Thoracic aorta endothelial cell (primary cell): ENCODE measurements around the gene PLSCR3. TPM values are rescaled to one million over a fixed set of nuclear protein-coding genes. Genes with fewer than 3 reads are reported as not detected.

Source experiments
- total RNA-seq: library from RNA; depleted of rRNA; stranded (reverse); fragments of >200 nt; gene quantifications from 2 replicates; pipeline ENCODE4 v1.2.3, GENCODE V29; 2012

PLSCR3 gene
- 19.5 and 22.2 TPM in 2 replicates for total RNA-seq

GRCh38 chr17:7394452-7395191, at the start of gene PLSCR3:
Gene PLSCR3, minus strand, starts transcription at chr17:7394525. Its CDS starts 415 bp downstream, at chr17:7394110.

GRCh38 chr17:7439462-7440112, 45.3 kb upstream of the PLSCR3 start, which contains the start of gene FGF11:
Gene FGF11, plus strand, starts transcription at chr17:7439512. Its CDS starts 109 bp downstream, at chr17:7439621.

GRCh38 chr17:7428557-7428956, 34.2 kb upstream of the PLSCR3 start, which contains the start of gene SPEM3:
Gene SPEM3, plus strand, starts transcription at chr17:7428857. Its CDS starts 46 bp downstream, at chr17:7428903.

GRCh38 chr17:7425316-7425715, 31.0 kb upstream of the PLSCR3 start, which contains the start of gene SPEM2:
Gene SPEM2, plus strand, starts transcription at chr17:7425616. Its CDS starts 73 bp downstream, at chr17:7425689.

GRCh38 chr17:7419819-7420610, 25.7 kb upstream of the PLSCR3 start, which contains the start of gene SPEM1:
Gene SPEM1, plus strand, starts transcription at chr17:7420324. Its CDS starts 61 bp downstream, at chr17:7420385.

GRCh38 chr17:7407485-7408251, 13.3 kb upstream of the PLSCR3 start, which contains the start of gene NLGN2:
Gene NLGN2, plus strand, starts transcription at chr17:7407845. Its CDS starts 411 bp downstream, at chr17:7408256.

GRCh38 chr17:7403977-7404736, 9.8 kb upstream of the PLSCR3 start, which contains the start of gene TMEM256:
Gene TMEM256, minus strand, starts transcription at chr17:7404097. Its CDS starts 13 bp downstream, at chr17:7404084.

GRCh38 chr17:7380855-7381683, 13.3 kb downstream of the PLSCR3 start, which contains the start of gene TNK1:
Gene TNK1, plus strand, starts transcription at chr17:7381089. Its CDS starts 1,838 bp downstream, at chr17:7382927.

GRCh38 chr17:7355053-7355452, 39.3 kb downstream of the PLSCR3 start, which contains the start of gene TMEM95:
Gene TMEM95, plus strand, starts transcription at chr17:7355156. Its CDS starts 49 bp downstream, at chr17:7355205.

GRCh38 chr17:7351665-7352502, 42.4 kb downstream of the PLSCR3 start, which contains the start of gene KCTD11:
Gene KCTD11, plus strand, starts transcription at chr17:7352162.

Other genes with a start within 250 kb of the PLSCR3 start
- 5.8 and 9.7 TPM in 2 replicates for gene ASGR1, start 215.2 kb downstream of the PLSCR3 start, total RNA-seq
- 13.2 and 14.8 TPM in 2 replicates for gene DLG4, start 174.7 kb downstream of the PLSCR3 start, total RNA-seq
- gene ACADVL, start 174.6 kb downstream of the PLSCR3 start, total RNA-seq = 164 and 181 TPM in 2 replicates
- gene DVL2, start 160.0 kb downstream of the PLSCR3 start, total RNA-seq = 39.8 and 51.8 TPM in 2 replicates
- gene PHF23, start 155.1 kb downstream of the PLSCR3 start, total RNA-seq = 38.1 and 38.3 TPM in 2 replicates
- gene GABARAP, start 152.1 kb downstream of the PLSCR3 start, total RNA-seq = 206 and 343 TPM in 2 replicates
- gene CTDNEP1, start 142.8 kb downstream of the PLSCR3 start, total RNA-seq = 33.8 and 45.2 TPM in 2 replicates
- gene ELP5, start 142.3 kb downstream of the PLSCR3 start, total RNA-seq = 32.0 and 36.4 TPM in 2 replicates
- 19.0 and 22.7 TPM in 2 replicates for gene CLDN7, start 132.0 kb downstream of the PLSCR3 start, total RNA-seq
- gene SLC2A4, start 112.8 kb downstream of the PLSCR3 start, total RNA-seq = under 0.01 and 0.14 TPM in 2 replicates
- 0.13 and 0.14 TPM in 2 replicates for gene YBX2, start 99.9 kb downstream of the PLSCR3 start, total RNA-seq
- 863 and 945 TPM in 2 replicates for gene EIF5A, start 86.9 kb downstream of the PLSCR3 start, total RNA-seq
- 44.3 and 44.5 TPM in 2 replicates for gene GPS2, start 79.2 kb downstream of the PLSCR3 start, total RNA-seq
- gene NEURL4, start 65.2 kb downstream of the PLSCR3 start, total RNA-seq = 17.3 and 23.5 TPM in 2 replicates
- gene ACAP1, start 58.0 kb downstream of the PLSCR3 start, total RNA-seq = not detected in 2 replicates
- 2.1 and 2.6 TPM in 2 replicates for gene KCTD11, start 42.4 kb downstream of the PLSCR3 start, total RNA-seq
- gene TMEM95, start 39.4 kb downstream of the PLSCR3 start, total RNA-seq = not detected in 2 replicates
- 0.27 and 0.29 TPM in 2 replicates for gene TNK1, start 13.4 kb downstream of the PLSCR3 start, total RNA-seq
- 49.5 and 65.8 TPM in 2 replicates for gene TMEM256, start 9.6 kb upstream of the PLSCR3 start, total RNA-seq
- gene NLGN2, start 13.3 kb upstream of the PLSCR3 start, total RNA-seq = 4.5 and 7.3 TPM in 2 replicates
- not detected in 2 replicates for gene SPEM1, start 25.8 kb upstream of the PLSCR3 start, total RNA-seq
- not detected in 2 replicates for gene SPEM2, start 31.1 kb upstream of the PLSCR3 start, total RNA-seq
- not detected in 2 replicates for gene SPEM3, start 34.3 kb upstream of the PLSCR3 start, total RNA-seq
- gene TMEM102, start 40.9 kb upstream of the PLSCR3 start, total RNA-seq = 4.7 and 5.5 TPM in 2 replicates
- 0.22 and 0.27 TPM in 2 replicates for gene FGF11, start 45.0 kb upstream of the PLSCR3 start, total RNA-seq
- 4.4 and 4.8 TPM in 2 replicates for gene CHRNB1, start 50.5 kb upstream of the PLSCR3 start, total RNA-seq
- gene ZBTB4, start 85.1 kb upstream of the PLSCR3 start, total RNA-seq = 17.6 and 23.3 TPM in 2 replicates
- not detected in 2 replicates for gene SLC35G6, start 86.9 kb upstream of the PLSCR3 start, total RNA-seq
- 110 and 117 TPM in 2 replicates for gene POLR2A, start 89.8 kb upstream of the PLSCR3 start, total RNA-seq
- 12.5 and 12.6 TPM in 2 replicates for gene TNFSF12, start 154.5 kb upstream of the PLSCR3 start, total RNA-seq
- 2.7 and 3.1 TPM in 2 replicates for gene TNFSF13, start 164.2 kb upstream of the PLSCR3 start, total RNA-seq
- gene SENP3, start 167.4 kb upstream of the PLSCR3 start, total RNA-seq = 66.1 and 78.8 TPM in 2 replicates
- gene CD68, start 185.1 kb upstream of the PLSCR3 start, total RNA-seq = 5.5 and 5.8 TPM in 2 replicates
- 103 and 144 TPM in 2 replicates for gene MPDU1, start 189.3 kb upstream of the PLSCR3 start, total RNA-seq
- not detected in 2 replicates for gene SOX15, start 195.6 kb upstream of the PLSCR3 start, total RNA-seq
- 30.5 and 33.8 TPM in 2 replicates for gene FXR2, start 220.4 kb upstream of the PLSCR3 start, total RNA-seq
- 21.8 and 24.5 TPM in 2 replicates for gene SAT2, start 233.3 kb upstream of the PLSCR3 start, total RNA-seq
- not detected in 2 replicates for gene SHBG, start 235.6 kb upstream of the PLSCR3 start, total RNA-seq